SW480 (cell line): ENCODE data around the gene CCKAR.
A peak's percentile ranks its signal among the peaks of the same experiment; 100 is the strongest.
"Not testable (repeated sequence)": the region's sequence is repeated elsewhere in the genome, so short reads cannot be mapped to it uniquely, and the experiment has no call there.

Experiments
- DNase-seq: peaks from one replicate; pipeline ENCODE4 v3.0.0-alpha.2; 2016; ENCODE audit warnings: low spot score

CCKAR gene, protein sequence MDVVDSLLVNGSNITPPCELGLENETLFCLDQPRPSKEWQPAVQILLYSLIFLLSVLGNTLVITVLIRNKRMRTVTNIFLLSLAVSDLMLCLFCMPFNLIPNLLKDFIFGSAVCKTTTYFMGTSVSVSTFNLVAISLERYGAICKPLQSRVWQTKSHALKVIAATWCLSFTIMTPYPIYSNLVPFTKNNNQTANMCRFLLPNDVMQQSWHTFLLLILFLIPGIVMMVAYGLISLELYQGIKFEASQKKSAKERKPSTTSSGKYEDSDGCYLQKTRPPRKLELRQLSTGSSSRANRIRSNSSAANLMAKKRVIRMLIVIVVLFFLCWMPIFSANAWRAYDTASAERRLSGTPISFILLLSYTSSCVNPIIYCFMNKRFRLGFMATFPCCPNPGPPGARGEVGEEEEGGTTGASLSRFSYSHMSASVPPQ

DNA sequence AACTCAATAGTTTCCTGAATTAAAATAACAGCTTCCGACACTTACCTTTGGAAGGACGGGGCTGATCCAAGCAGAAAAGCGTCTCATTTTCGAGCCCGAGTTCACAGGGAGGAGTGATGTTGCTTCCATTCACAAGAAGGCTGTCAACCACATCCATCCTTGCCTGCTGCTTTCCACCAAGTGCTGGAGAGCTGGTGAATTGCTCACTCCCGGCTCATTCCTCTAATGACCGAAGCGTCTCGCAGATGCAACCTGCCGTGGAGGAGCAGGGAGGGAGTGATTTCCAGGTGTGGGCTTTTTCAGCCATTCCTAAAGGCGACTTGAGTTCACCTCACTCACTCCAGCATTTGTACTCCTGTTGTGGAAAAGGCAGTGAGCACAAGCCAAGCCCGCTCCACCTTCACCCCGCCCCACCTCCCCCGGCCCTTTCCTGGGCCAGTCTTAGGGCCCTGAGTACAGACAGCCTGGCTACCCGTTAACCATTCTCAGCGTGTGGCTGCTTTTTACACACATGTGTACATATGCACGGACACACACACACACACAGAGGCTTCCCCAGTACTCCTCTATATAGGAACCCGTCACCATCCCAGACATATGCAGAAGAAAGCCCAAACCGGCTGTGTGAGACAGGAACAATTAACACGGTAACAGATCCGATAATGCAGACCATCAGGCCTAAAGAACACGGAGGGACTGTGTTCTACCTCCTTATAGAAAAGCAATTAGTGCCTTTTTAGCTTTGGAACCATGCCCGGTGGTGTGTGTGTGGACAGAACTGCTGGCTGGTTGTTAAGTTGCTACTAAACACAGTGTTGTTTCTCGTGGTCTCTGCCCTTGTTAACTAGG is at the start of gene CCKAR:
TSS of gene CCKAR (minus strand) at position 374 of the 849 bp plus-strand sequence. CDS start at position 157, 217 bp downstream.
- no peak for DNase-seq

DNA sequence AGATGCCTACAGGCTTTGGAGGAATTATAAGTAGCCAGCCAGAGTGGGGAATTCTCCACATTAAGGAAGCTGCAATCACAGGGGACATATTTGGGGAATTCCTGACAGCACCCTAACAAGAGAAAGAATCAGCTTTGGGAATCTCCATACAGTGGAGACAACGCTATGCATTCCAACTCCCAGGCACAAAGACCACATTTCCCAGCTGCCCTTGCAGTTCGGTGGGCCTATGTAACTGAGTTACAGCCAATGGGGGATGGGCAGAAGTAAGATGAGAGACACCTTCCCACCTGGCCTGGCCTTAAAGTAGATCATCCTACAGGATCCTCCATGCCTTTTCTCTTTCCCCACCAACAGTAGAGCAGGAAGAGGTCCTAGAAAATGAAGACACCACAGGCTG is 43.4 kb upstream of the CCKAR start:
- DNase-seq: no peak

DNA sequence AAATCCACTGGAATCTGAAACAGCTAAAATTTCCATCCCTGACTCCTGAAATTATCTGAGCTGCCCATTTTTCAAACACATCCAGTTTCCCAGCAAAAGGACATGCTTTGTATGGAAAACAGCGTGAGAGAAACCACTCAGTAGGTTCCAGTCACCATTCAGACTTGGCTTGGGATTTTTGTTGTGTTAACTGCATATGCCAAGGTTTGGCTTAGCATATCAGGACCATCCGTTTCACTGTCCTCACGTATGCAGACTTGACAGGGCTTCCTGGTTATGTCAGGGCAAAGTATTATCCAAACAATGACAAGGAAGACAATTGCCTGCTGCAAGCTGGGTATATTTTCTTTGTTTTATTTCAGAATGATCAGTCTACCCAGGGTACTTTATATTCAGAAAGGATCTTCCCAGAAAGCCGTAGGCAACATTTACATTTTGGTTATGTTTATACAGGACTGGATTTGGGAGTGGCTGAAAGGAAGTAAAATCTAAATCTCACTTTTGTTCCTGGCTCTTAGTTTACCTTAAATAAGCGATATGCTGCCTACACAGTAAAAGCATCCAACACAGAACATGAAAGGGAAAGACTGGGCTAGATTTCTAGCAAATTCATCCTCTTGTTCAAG is 41.3 kb upstream of the CCKAR start:
- DNase-seq: no peak

- peak; percentile 18 for DNase-seq
These were observed 39.8 kb upstream of the CCKAR start for GRCh38 chr4:26530099-26530498.

GRCh38 chr4:26529479-26529878 is 39.2 kb upstream of the CCKAR start:
- no peak for DNase-seq

- DNase-seq: no peak
These were observed 35.5 kb upstream of the CCKAR start for GRCh38 chr4:26525771-26526150.

- DNase-seq: no peak
These were observed 35.0 kb upstream of the CCKAR start for GRCh38 chr4:26525136-26525770.

DNA sequence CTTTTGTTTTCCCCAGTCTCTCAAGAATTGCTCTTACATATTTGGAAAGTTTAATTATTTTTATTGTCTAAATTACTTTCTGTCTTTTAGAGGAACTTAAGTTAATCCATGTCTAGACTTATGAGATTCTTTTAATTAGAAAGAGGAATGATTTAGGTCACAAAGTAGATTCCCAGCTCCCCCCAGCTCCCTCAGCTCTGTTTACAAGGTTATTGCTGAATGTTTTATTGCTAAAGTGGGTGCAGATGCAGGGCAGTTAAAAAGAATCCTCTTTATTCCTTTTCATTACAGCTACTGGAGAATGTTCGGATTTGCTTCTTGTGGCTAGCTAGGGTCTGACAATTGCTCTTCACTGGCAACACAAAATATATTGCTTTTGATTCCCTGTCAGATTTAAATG is 33.7 kb upstream of the CCKAR start:
- DNase-seq: no peak

DNA sequence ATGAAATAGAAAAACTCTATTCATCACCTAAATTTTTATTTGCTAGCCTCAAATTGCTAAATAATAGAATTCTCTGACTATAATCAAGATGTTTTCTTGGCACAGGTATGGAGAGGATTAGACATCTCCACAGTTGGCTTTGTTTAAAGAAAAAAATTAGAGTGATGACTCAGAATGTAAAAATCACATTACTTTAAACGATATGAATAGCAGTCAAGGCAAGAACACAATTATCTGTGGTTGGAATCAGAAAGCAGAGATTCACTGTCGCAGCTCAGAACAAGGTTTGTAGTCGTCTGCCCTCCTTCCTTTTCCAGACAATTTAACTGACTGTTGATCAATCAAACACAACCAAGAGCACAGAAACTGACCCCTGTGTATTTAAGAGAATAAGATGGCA is 32.2 kb upstream of the CCKAR start:
- no peak for DNase-seq

- DNase-seq: no peak
These were observed 30.6 kb upstream of the CCKAR start for GRCh38 chr4:26520728-26521450.

- no peak for DNase-seq
These were observed 25.7 kb upstream of the CCKAR start for GRCh38 chr4:26515936-26516335.

GRCh38 chr4:26510334-26510964 is 20.2 kb upstream of the CCKAR start:
- DNase-seq: no peak

- no peak for DNase-seq
These were observed 19.5 kb upstream of the CCKAR start for GRCh38 chr4:26509681-26510333.

DNA sequence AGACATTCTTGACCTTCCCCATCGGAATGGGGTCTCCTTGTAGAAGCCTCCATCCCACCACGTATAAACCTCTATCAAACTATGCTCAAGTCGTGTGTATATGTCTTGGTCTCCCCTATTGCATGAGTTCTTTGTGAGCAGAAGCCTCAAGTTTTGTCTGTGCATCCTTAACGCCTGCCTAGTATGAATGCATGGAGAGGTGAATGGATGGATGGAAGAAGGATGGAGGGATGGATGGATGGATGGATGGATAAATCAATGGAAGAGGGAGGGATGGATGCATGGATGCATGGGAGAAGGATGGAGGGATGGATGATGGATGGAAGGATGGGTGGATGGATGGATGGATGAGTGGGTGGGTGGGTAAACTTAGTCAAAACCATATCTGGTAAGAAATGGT is 17.0 kb upstream of the CCKAR start:
- DNase-seq: no peak

GRCh38 chr4:26503844-26504243 is 13.6 kb upstream of the CCKAR start:
- no peak for DNase-seq

DNA sequence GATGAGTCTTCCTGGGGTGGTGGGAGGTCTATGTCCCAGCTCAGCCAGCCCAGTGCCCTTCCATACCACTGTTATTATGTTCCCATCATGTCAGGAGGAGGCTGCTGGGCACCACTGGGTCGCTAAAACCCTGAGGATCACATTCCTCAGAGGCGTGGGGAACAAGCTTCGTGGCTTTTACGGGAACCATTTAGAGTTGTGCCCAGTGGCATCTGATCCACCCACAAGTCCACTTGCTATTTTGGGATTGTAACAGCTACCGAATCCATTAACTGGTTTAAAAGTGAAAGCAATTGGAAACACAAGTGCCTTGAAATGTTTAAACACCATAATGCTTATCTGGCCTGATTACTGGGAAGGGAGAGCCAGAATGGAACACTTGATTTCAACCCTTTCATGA is 13.1 kb upstream of the CCKAR start:
- DNase-seq: no peak

DNA sequence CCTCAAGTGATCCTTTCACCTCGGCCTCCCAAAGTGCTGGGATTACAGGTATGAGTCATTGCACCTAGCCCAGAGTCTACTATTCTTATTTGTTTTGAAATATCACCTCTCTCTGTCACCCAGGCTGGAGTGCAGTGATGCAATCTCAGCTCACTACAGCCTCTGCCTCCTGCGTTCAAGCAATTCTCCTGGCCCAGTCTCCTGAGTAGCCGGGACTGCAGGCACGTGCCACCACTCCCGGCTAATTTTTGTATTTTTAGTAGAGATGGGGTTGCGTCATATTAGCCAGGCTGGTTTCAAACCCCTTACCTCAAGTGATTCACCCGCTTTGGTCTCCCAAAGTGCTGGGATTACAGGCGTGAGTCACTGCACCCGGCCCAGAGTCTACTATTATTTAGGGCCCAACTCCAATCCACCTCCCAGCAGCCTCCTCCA is 10.3 kb upstream of the CCKAR start:
- DNase-seq: not testable (repeated sequence)

- DNase-seq: no peak
These were observed 6.0 kb upstream of the CCKAR start for GRCh38 chr4:26496207-26496783.

DNA sequence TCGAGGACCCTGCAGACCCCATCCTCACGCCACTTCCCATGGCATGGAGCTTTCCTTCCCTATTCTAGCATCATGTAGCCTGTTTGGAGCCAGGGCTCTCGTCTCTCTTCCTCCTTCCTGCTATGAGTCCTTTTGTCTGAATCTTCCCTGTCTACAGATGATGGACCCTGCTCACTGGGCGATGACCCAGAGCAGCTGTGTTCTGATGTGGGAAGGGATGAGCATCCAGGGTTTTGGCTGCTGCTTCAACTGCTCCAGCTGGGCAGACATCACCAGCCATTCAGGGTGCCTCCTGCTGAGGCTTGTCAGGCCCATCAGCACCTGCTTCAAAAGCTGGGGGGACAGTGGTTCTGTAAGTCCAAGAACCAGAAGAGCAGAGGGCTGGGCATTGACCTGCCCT is 3.2 kb upstream of the CCKAR start:
- no peak for DNase-seq
